B cell (primary cell): Measurements from ENCODE around the gene TRAPPC8. TPM values are rescaled to one million over a fixed set of nuclear protein-coding genes. Genes with fewer than 3 reads are reported as not detected.

Experiments
- ATAC-seq: fragments of 200-7000 bp; cut with Tn5 transposase; one replicate; pipeline ENCODE4 v1.10.0; 2021; ENCODE audit warnings: low read depth, mild to moderate bottlenecking, moderate number of reproducible peaks, moderate library complexity
- CTCF ChIA-PET: fragments of 350-600 bp; sonication (Branson Sonifier 250); formaldehyde crosslinking; loops from one replicate; lab custom pipeline; 2021; ENCODE audit warnings: antibody characterized with exemption, inconsistent platforms; lab: Charles Lee
- POLR2A ChIA-PET: fragments of 350-600 bp; sonication (Branson Sonifier 250); formaldehyde crosslinking; loops from one replicate; lab custom pipeline; 2021; ENCODE audit warnings: antibody characterized with exemption; lab: Charles Lee
- DNase-seq: peaks from one replicate; pipeline ENCODE4 v3.0.0; 2013
- H2AFZ ChIP-seq: 2 replicates; pipeline ENCODE4 v1.6.1; 2012; ENCODE audit warnings: mild to moderate bottlenecking, low read depth, low read length; ENCODE audit not compliant: insufficient read depth, poor library complexity, severe bottlenecking
- H3K27ac ChIP-seq, 2 donors: 1 replicate in 1 of 2; 2 replicates in 1 of 2; pipeline ENCODE4 v1.5.1; 2012 to 2013; ENCODE audit warnings: low read length in 2 of 2, mild to moderate bottlenecking in 2 of 2, moderate library complexity in 1 of 2
- H3K27me3 ChIP-seq, 4 experiments: fragments of 200-600 bp in 1 of 4; sonication (generic) in 1 of 4; replicated peaks in 1 of 4; 1 replicate in 2 of 4; 2 replicates in 2 of 4; pipeline versions ENCODE4 v1.6.1 to v1.7.0; 2013 to 2016; ENCODE audit warnings: low read length in 3 of 4, mild to moderate bottlenecking in 2 of 4, mixed read lengths in 1 of 4, moderate library complexity in 1 of 4; ENCODE audit not compliant: insufficient read depth in 4 of 4, control insufficient read depth in 3 of 4; ENCODE audit errors: control extremely low read depth in 1 of 4
- H3K36me3 ChIP-seq, 2 experiments: replicated peaks in 1 of 2; 1 replicate in 1 of 2; 2 replicates in 1 of 2; pipeline versions ENCODE4 v1.6.1 to v1.7.1; 2013; ENCODE audit warnings: low read length in 1 of 2; ENCODE audit not compliant: insufficient read depth in 2 of 2, control insufficient read depth in 1 of 2; ENCODE audit errors: control extremely low read depth in 1 of 2, extremely low read depth in 1 of 2
- H3K4me1 ChIP-seq, 2 donors: fragments of 200-600 bp in 1 of 2; sonication (generic) in 1 of 2; 1 replicate in 1 of 2; 2 replicates in 1 of 2; pipeline versions ENCODE4 v1.5.1 to v1.6.1; 2013 to 2017; ENCODE audit warnings: low read length in 2 of 2; ENCODE audit not compliant: control insufficient read depth in 2 of 2, insufficient read depth in 2 of 2
- H3K4me2 ChIP-seq: replicated peaks from 2 replicates; pipeline ENCODE3; 2012; ENCODE audit warnings: mild to moderate bottlenecking, low read depth, low read length; ENCODE audit not compliant: poor library complexity, severe bottlenecking
- H3K4me3 ChIP-seq, 5 experiments: fragments of 200-600 bp in 1 of 5; sonication (generic) in 1 of 5; 1 replicate in 3 of 5; 2 replicates in 2 of 5; pipeline versions ENCODE4 v1.5.1 to v1.7.0; 2011 to 2016; ENCODE audit warnings: low read length in 4 of 5, mild to moderate bottlenecking in 4 of 5, low read depth in 2 of 5, control low read depth in 1 of 5, moderate library complexity in 1 of 5; ENCODE audit not compliant: insufficient read depth in 1 of 5; ENCODE audit errors: control extremely low read depth in 1 of 5, extremely low read depth in 1 of 5
- H3K79me2 ChIP-seq: fragments of 200-600 bp; sonication (generic); one replicate; pipeline ENCODE4 v1.6.0; 2016; ENCODE audit warnings: low read length; ENCODE audit not compliant: control insufficient read depth, insufficient read depth
- H3K9ac ChIP-seq: fragments of 200-600 bp; sonication (generic); 2 replicates; pipeline ENCODE4 v1.6.1; 2017; ENCODE audit warnings: mild to moderate bottlenecking, low read length, moderate library complexity
- H3K9me3 ChIP-seq, 3 donors: one replicate each; pipeline versions ENCODE4 v1.6.1 to v1.7.1; 2013; ENCODE audit warnings: low read length in 2 of 3; ENCODE audit not compliant: control insufficient read depth in 2 of 3, insufficient read depth in 1 of 3; ENCODE audit errors: control extremely low read depth in 1 of 3
- H4K20me1 ChIP-seq: 2 replicates; pipeline ENCODE4 v1.6.0; 2012; ENCODE audit warnings: mild to moderate bottlenecking, low read length; ENCODE audit not compliant: insufficient read depth, control insufficient read depth, poor library complexity, severe bottlenecking
- H3K27ac Mint-ChIP-seq: one replicate; pipeline ENCODE4 v1.8.0; 2021; ENCODE audit warnings: mixed read lengths
- H3K27me3 Mint-ChIP-seq: one replicate; pipeline ENCODE4 v1.8.0; 2021; ENCODE audit warnings: mixed read lengths
- H3K4me1 Mint-ChIP-seq: one replicate; pipeline ENCODE4 v1.8.0; 2021; ENCODE audit warnings: mixed read lengths
- H3K4me3 Mint-ChIP-seq: one replicate; pipeline ENCODE4 v1.8.0; 2021; ENCODE audit warnings: mixed read lengths
- H3K9me3 Mint-ChIP-seq: one replicate; pipeline ENCODE4 v1.8.0; 2022; ENCODE audit warnings: mixed read lengths; ENCODE audit not compliant: insufficient read depth
- EZH2 ChIP-seq: IDR thresholded peaks from 2 replicates; pipeline ENCODE4 v1.6.1; 2012; ENCODE audit warnings: borderline replicate concordance, low read depth, mild to moderate bottlenecking, moderate library complexity, low read length; ENCODE audit not compliant: insufficient read depth, poor library complexity, severe bottlenecking
- WGBS: methylation state at CpG from one replicate; pipeline ENCODE4 v1.1.5; 2013; ENCODE audit warnings: missing lambda C conversion rate; ENCODE audit not compliant: insufficient coverage; 5-methylcytosine and 5-hydroxymethylcytosine counted together
- intact Hi-C: fragments of 100-400 bp; cut with micrococcal nuclease; formaldehyde crosslinking; loops from one replicate; pipeline ENCODE4 v1.10.0; 2022
- polyA plus RNA-seq: library from polyadenylated mRNA; depleted of rRNA; stranded (reverse); fragments of >200 nt; gene quantifications from 2 replicates; pipeline ENCODE4 v1.2.3, GENCODE V29; 2012
- total RNA-seq, 2 donors: library from RNA; stranded (reverse); fragments of 120-200 nt in 1 of 2; gene quantifications; 1 replicate in 1 of 2; 2 replicates in 1 of 2; pipeline versions ENCODE4 v1.2.3 to v1.2.4, GENCODE V29; 2013 to 2022
- TF ChIP-seq, protein P1 (sequence below): fragments of 200-600 bp; IDR thresholded peaks from one replicate; pipeline ENCODE4 v1.8.0; 2022; ENCODE audit warnings: antibody characterized with exemption, mild to moderate bottlenecking

The TRAPPC8 gene
- total and polyA plus RNA-seq, 2 donors (not counting 1 experiment from before 2014, with no cell fraction given) = 53.6 to 95.5 TPM

GRCh38 chr18:31863103-31863502 is 79.8 kb downstream of the TRAPPC8 start:
- Mint-ChIP-seq H3K9me3 (no peaks in the 10 kb centered on the region), H3K27me3 (no peaks in the 10 kb centered on the region), H3K4me3 (no peak overlapping the region), H3K4me1 (no peaks in the 10 kb centered on the region), H3K27ac (no peak overlapping the region)
- Histone ChIP-seq H3K79me2 (no peaks in the 10 kb centered on the region), H3K4me1 (no peaks in the 10 kb centered on the region), H3K27ac (no peak overlapping the region), H3K36me3 (peaks cover 6 to 78% of the 10 kb centered on the region in 2 experiments), H3K9ac (no peak overlapping the region), H2AFZ (no peak overlapping the region), H4K20me1 (no peaks in the 10 kb centered on the region), H3K4me3 (no peak overlapping the region), H3K27me3 (no peaks in the 10 kb centered on the region), H3K9me3 (no peaks in the 10 kb centered on the region), H3K4me2 (no peak overlapping the region)
- intact Hi-C loops = no loop called here
- CTCF ChIA-PET = no interaction called here
- no CpG with 5 or more reads among the region's 1 CpG for WGBS
- ATAC-seq = no peak
- no peak for TF ChIP-seq EZH2
- TF ChIP-seq, protein P1, sequence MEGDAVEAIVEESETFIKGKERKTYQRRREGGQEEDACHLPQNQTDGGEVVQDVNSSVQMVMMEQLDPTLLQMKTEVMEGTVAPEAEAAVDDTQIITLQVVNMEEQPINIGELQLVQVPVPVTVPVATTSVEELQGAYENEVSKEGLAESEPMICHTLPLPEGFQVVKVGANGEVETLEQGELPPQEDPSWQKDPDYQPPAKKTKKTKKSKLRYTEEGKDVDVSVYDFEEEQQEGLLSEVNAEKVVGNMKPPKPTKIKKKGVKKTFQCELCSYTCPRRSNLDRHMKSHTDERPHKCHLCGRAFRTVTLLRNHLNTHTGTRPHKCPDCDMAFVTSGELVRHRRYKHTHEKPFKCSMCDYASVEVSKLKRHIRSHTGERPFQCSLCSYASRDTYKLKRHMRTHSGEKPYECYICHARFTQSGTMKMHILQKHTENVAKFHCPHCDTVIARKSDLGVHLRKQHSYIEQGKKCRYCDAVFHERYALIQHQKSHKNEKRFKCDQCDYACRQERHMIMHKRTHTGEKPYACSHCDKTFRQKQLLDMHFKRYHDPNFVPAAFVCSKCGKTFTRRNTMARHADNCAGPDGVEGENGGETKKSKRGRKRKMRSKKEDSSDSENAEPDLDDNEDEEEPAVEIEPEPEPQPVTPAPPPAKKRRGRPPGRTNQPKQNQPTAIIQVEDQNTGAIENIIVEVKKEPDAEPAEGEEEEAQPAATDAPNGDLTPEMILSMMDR = no peak
- no peak for DNase-seq
- POLR2A ChIA-PET = no interaction called here

DNA sequence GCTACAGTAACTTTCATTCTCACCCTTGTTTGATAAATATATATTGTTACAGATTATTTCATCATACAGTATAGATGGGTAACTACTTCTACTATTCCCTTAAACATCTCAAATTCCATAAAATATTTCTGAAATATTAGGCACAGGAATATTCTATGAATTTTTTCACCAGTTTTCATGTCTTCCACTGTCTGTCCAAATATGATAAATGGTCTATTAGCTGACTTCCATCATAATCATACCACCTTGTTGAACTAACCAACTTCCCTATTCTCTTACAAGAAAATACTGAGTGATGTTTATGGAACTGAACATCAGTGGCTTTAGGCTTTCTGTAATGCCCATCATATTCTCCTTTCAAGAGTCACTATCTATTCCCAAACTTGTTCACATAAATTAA is 82.4 kb downstream of the TRAPPC8 start:
- POLR2A ChIA-PET = no interaction called here
- TF ChIP-seq, protein P1 = no peak
- TF ChIP-seq EZH2 = no peak
- no peaks in the 10 kb centered on the region for H3K27me3 Mint-ChIP-seq
- intact Hi-C loops = no loop called here
- Histone ChIP-seq H3K9me3 (no peaks in the 10 kb centered on the region), H2AFZ (no peak overlapping the region), H3K27ac (no peak overlapping the region), H3K79me2 (no peaks in the 10 kb centered on the region), H3K4me1 (no peaks in the 10 kb centered on the region), H3K27me3 (no peaks in the 10 kb centered on the region), H3K36me3 (peaks cover 1 to 80% of the 10 kb centered on the region in 2 experiments), H3K4me3 (no peak overlapping the region), H3K4me2 (no peak overlapping the region), H3K9ac (no peak overlapping the region), H4K20me1 (no peaks in the 10 kb centered on the region)
- DNase-seq (no peak), ATAC-seq (no peak)
- CTCF ChIA-PET = interaction anchor here (0.6 kb wide), 1 partner anchor 55 kb away, joined by 3 read pairs; no protein-coding TSS in a partner anchor
- no peaks in the 10 kb centered on the region for H3K9me3 Mint-ChIP-seq
- no peak overlapping the region for H3K4me3 Mint-ChIP-seq
- H3K4me1 Mint-ChIP-seq = no peaks in the 10 kb centered on the region
- no peak overlapping the region for H3K27ac Mint-ChIP-seq
